DMS53 treated with DMSO at 0.1 percent for 48 hours (cell line): ENCODE results near the gene PIK3CD.

Source experiments
- DNase-seq: peaks from one replicate; lab custom pipeline; 2025; ENCODE audit not compliant: unreplicated experiment; lab: John Stamatoyannopoulos, UW

The PIK3CD gene

DNA sequence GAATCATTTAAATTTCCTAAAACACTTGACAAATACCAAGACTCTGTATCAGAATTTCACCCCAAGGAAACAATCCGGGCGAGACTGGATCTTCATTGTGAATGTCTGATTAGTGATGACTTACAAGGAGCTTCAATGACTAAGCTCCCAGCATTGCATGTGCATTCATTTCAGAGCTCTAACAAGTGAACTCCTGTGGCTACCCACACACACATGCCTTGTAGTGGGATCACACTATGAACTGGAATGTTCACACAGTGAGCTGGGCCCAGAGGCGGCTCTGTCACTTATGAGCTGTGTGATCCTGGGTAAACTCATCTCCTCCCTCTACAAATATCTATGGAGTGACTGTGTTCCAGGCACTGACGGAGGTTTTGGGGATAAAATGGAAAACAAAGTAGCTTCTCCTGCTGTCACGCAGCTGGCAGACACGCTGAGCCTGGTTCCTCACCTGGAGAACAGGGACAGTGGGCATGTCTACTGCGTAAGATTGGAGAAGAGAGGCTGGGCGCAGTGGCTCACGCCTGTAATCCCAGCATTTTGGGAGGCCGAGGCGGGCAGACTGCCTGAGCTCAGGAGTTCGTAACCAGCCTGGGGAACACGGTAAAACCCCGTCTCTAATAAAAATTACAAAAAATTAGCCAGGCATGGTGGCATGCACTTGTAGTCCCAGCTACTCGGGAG, 115.4 kb downstream of the PIK3CD start:
- DNase-seq, result no peak

GRCh38 chr1:9767964-9768668, 116.6 kb downstream of the PIK3CD start:
- no peak for DNase-seq

GRCh38 chr1:9768983-9769382, 117.5 kb downstream of the PIK3CD start:
- DNase-seq, result no peak

DNA sequence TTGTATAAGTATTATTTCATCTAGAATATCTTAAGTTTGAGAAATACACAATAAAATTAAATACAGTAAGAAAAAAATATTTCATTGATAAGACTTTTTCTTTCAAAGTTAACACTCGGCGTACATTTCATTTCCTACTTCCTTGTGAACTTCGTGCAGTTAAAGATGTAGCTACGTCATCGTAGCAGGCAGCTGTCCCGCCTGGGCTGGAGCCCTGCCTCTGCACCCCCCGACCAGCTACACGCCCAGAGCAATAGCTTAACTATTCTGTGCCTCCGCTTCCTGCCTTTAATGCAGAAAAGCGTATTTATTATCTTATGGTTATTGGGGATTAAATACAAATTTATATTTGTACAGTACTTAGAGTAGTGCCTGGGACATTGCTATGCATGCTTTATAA, 118.8 kb downstream of the PIK3CD start:
- DNase-seq, result no peak

- DNase-seq, result no peak
Measured at GRCh38 chr1:9774712-9775679, 123.5 kb downstream of the PIK3CD start.

DNA sequence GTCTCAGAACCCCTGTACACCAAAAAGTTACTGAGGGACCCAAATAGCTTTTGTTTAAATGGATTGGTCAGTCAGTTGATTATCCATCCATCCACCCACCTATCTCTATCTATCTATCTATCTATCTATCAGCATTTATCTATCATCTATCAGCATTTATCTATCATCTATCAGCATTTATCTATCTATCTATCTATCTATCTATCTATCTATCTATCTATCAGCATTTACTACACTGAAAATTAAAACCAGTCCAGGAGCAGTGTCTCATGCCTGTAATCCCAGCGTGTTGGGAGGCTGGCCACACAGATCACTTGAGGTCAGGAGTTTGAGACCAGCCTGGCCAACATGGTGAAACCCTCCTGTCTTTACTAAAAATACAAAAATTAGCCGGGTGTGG, 125.2 kb downstream of the PIK3CD start:
- DNase-seq, result no peak
